Activated CD8-positive, alpha-beta memory T cell treated with anti-CD3 and anti-CD28 coated beads for 36 hours (primary cell): ENCODE results near the gene IPO13. TPM values are rescaled to one million over a fixed set of nuclear protein-coding genes. Genes with fewer than 3 reads are reported as not detected.

Source experiments
- CTCF ChIA-PET: fragments of 350-600 bp; sonication (Branson Sonifier 250); formaldehyde crosslinking; loops from one replicate; lab custom pipeline; 2021; ENCODE audit warnings: antibody characterized with exemption; lab: Charles Lee
- POLR2A ChIA-PET: fragments of 350-600 bp; sonication (Branson Sonifier 250); formaldehyde crosslinking; loops from one replicate; lab custom pipeline; 2021; ENCODE audit warnings: antibody characterized with exemption; lab: Charles Lee
- total RNA-seq, 2 experiments: library from RNA; stranded (reverse); gene quantifications; one replicate each; pipeline ENCODE4 v1.2.3, GENCODE V29; 2021

The IPO13 gene
- total RNA-seq, 2 experiments from 2014 or later: 24.9 to 29.1 TPM

GRCh38 chr1:44012941-44013609 is 66.3 kb downstream of the IPO13 start:
- POLR2A ChIA-PET: no interaction called here
- CTCF ChIA-PET: interaction anchor here (1.6 kb wide), 1 partner anchor 7 kb away, joined by 4 read pairs; no protein-coding TSS in a partner anchor

GRCh38 chr1:44013949-44014348 is 67.2 kb downstream of the IPO13 start:
- CTCF ChIA-PET: interaction anchor here (1.6 kb wide), 1 partner anchor 8 kb away, joined by 4 read pairs; no protein-coding TSS in a partner anchor
- POLR2A ChIA-PET: no interaction called here

GRCh38 chr1:44014365-44015104 is 67.8 kb downstream of the IPO13 start:
- POLR2A ChIA-PET: no interaction called here
- CTCF ChIA-PET: interaction anchor here (1.6 kb wide), 1 partner anchor 9 kb away, joined by 4 read pairs; no protein-coding TSS in a partner anchor

- CTCF ChIA-PET: interaction anchor here (1.0 to 1.6 kb wide), 2 partner anchors 9 kb away, joined by 3 to 4 read pairs; no protein-coding TSS in a partner anchor
- POLR2A ChIA-PET: no interaction called here
Measured at GRCh38 chr1:44015206-44015605, 68.5 kb downstream of the IPO13 start.

- POLR2A ChIA-PET: interaction anchor here (1.2 kb wide), 1 partner anchor 24 kb away, joined by 3 read pairs; no protein-coding TSS in a partner anchor
- CTCF ChIA-PET: interaction anchor here (1.0 kb wide), 1 partner anchor 10 kb away, joined by 3 read pairs; no protein-coding TSS in a partner anchor
Measured at GRCh38 chr1:44016041-44016889, 69.5 kb downstream of the IPO13 start.

- CTCF ChIA-PET: no interaction called here
- POLR2A ChIA-PET: no interaction called here
Measured at GRCh38 chr1:44016890-44017400, 70.2 kb downstream of the IPO13 start.

Other genes with a start within 250 kb of the IPO13 start
- 10 to 100 TPM; 10.6 to 12.1 TPM for gene ST3GAL3, start 239.4 kb upstream of the IPO13 start, total RNA-seq
- gene ARTN, start 13.1 kb upstream of the IPO13 start, total RNA-seq: under 1 TPM in 1 of 2 experiments, not detected in 1; 0.15 TPM
- gene DPH2, start 23.1 kb downstream of the IPO13 start, total RNA-seq: 10 to 100 TPM; 74.5 to 79.7 TPM
- 100 to 1,000 TPM; 194 to 205 TPM for gene ATP6V0B, start 28.0 kb downstream of the IPO13 start, total RNA-seq
- gene B4GALT2, start 32.3 kb downstream of the IPO13 start, total RNA-seq: 10 to 100 TPM; 44.7 to 45.4 TPM
- gene CCDC24, start 44.6 kb downstream of the IPO13 start, total RNA-seq: 1 to 10 TPM; 2.9 to 3.1 TPM
- gene SLC6A9, start 84.5 kb downstream of the IPO13 start, total RNA-seq: 10 to 100 TPM; 11.0 to 12.2 TPM
- not detected for gene KLF17, start 171.9 kb downstream of the IPO13 start, total RNA-seq
- not detected for gene KLF18, start 194.7 kb downstream of the IPO13 start, total RNA-seq